OCI-LY1 (cell line): ENCODE data around the gene DAAM2.

ENCODE experiments used
- H2AFZ ChIP-seq: fragments of 200-600 bp; sonication (generic), shearing (Covaris generic); 2 replicates; pipeline ENCODE4 v1.6.0; 2014; ENCODE audit warnings: antibody characterized with exemption, mild to moderate bottlenecking, low read length
- H3F3A ChIP-seq: fragments of 200-600 bp; sonication (generic), shearing (Covaris generic); 2 replicates; pipeline ENCODE4 v1.6.0; 2014; ENCODE audit warnings: mild to moderate bottlenecking, antibody characterized with exemption, low read length, moderate library complexity; ENCODE audit not compliant: insufficient read depth
- H3K27ac ChIP-seq: fragments of 200-600 bp; sonication (generic); 2 replicates; pipeline ENCODE4 v1.5.1; 2014; ENCODE audit warnings: low read length, mixed run types, mild to moderate bottlenecking, low read depth; ENCODE audit not compliant: poor library complexity, severe bottlenecking
- H3K27me3 ChIP-seq: fragments of 200-600 bp; sonication (generic); 2 replicates; pipeline ENCODE4 v1.6.0; 2014; ENCODE audit warnings: antibody characterized with exemption, mild to moderate bottlenecking, low read length, moderate library complexity; ENCODE audit not compliant: insufficient read depth
- H3K36me3 ChIP-seq: fragments of 200-600 bp; sonication (generic); 2 replicates; pipeline ENCODE4 v1.6.1; 2014; ENCODE audit warnings: mild to moderate bottlenecking, antibody characterized with exemption, low read length, moderate library complexity, mixed read lengths; ENCODE audit not compliant: insufficient read depth
- H3K4me1 ChIP-seq: fragments of 200-600 bp; sonication (generic); 2 replicates; pipeline ENCODE4 v1.5.1; 2014; ENCODE audit warnings: mild to moderate bottlenecking, low read length, moderate library complexity; ENCODE audit not compliant: insufficient read depth, severe bottlenecking
- H3K4me2 ChIP-seq: fragments of 200-600 bp; sonication (generic), shearing (Covaris generic); 2 replicates; pipeline ENCODE4 v1.6.1; 2014; ENCODE audit warnings: low read length
- H3K4me3 ChIP-seq: fragments of 200-600 bp; sonication (generic); 2 replicates; pipeline ENCODE4 v1.5.1; 2014; ENCODE audit warnings: low read length, low read depth, mild to moderate bottlenecking, mixed read lengths; ENCODE audit not compliant: poor library complexity, severe bottlenecking
- H3K79me2 ChIP-seq: fragments of 200-600 bp; shearing (Covaris generic); 2 replicates; pipeline ENCODE4 v1.6.1; 2016; ENCODE audit warnings: mixed run types, low read length, mixed read lengths; ENCODE audit not compliant: insufficient read depth
- H3K9ac ChIP-seq: fragments of 200-600 bp; sonication (generic), shearing (Covaris generic); 2 replicates; pipeline ENCODE4 v1.6.1; 2014; ENCODE audit warnings: mild to moderate bottlenecking, low read length, mixed read lengths
- H3K9me2 ChIP-seq: fragments of 200-600 bp; sonication (generic), shearing (Covaris generic); 2 replicates; pipeline ENCODE4 v1.6.1; 2014; ENCODE audit warnings: low read depth, mild to moderate bottlenecking, low read length, mixed read lengths
- H3K9me3 ChIP-seq: fragments of 200-600 bp; shearing (Covaris generic); 2 replicates; pipeline ENCODE4 v1.6.1; 2014; ENCODE audit warnings: low read length, mixed read lengths
- H4K20me1 ChIP-seq: fragments of 200-600 bp; sonication (generic), shearing (Covaris generic); 2 replicates; pipeline ENCODE4 v1.6.0; 2016; ENCODE audit warnings: mild to moderate bottlenecking, low read length; ENCODE audit not compliant: insufficient read depth
- CTCF ChIP-seq: fragments of 200-600 bp; sonication (generic), shearing (Covaris generic); IDR thresholded peaks from 2 replicates; pipeline ENCODE4 v1.5.1; 2017; ENCODE audit warnings: mild to moderate bottlenecking, antibody characterized with exemption, low read length, moderate library complexity, mixed read lengths
- EZH2 ChIP-seq: fragments of 200-600 bp; sonication (generic), shearing (Covaris generic); IDR thresholded peaks from 2 replicates; pipeline ENCODE4 v1.8.0; 2017; ENCODE audit warnings: borderline replicate concordance, mixed run types, mild to moderate bottlenecking, antibody characterized with exemption, low read length, moderate library complexity, mixed read lengths

The DAAM2 gene

GRCh38 chr6:39800034-39801032, 8.2 kb downstream of the DAAM2 start:
- no peak overlapping the region for H3K9ac ChIP-seq
- no peaks in the 10 kb centered on the region for H3K27me3 ChIP-seq

GRCh38 chr6:39801456-39802251, 9.5 kb downstream of the DAAM2 start:
- Histone ChIP-seq H3K9ac (no peak overlapping the region), H3K9me3 (no peaks in the 10 kb centered on the region)

More at GRCh38 chr6:39800034-39801032, 8.2 kb downstream of the DAAM2 start:
- Histone ChIP-seq H3K27ac (no peak overlapping the region), H3K36me3 (no peaks in the 10 kb centered on the region), H2AFZ (no peak overlapping the region), H3K9me2 (no peaks in the 10 kb centered on the region), H3K79me2 (no peaks in the 10 kb centered on the region), H3F3A (no peaks in the 10 kb centered on the region), H3K4me3 (no peak overlapping the region), H3K9me3 (no peaks in the 10 kb centered on the region), H4K20me1 (no peaks in the 10 kb centered on the region), H3K4me1 (no peaks in the 10 kb centered on the region), H3K4me2 (no peak overlapping the region)
- no peak for TF ChIP-seq EZH2
- TF ChIP-seq CTCF = no peak

More at GRCh38 chr6:39801456-39802251, 9.5 kb downstream of the DAAM2 start:
- H2AFZ ChIP-seq = no peak overlapping the region
- H3K79me2 ChIP-seq = no peaks in the 10 kb centered on the region
- no peaks in the 10 kb centered on the region for H4K20me1 ChIP-seq
- no peak overlapping the region for H3K4me3 ChIP-seq
- no peaks in the 10 kb centered on the region for H3K9me2 ChIP-seq
- no peaks in the 10 kb centered on the region for H3F3A ChIP-seq
- H3K27ac ChIP-seq = no peak overlapping the region
- no peaks in the 10 kb centered on the region for H3K27me3 ChIP-seq
- no peaks in the 10 kb centered on the region for H3K4me1 ChIP-seq
- no peaks in the 10 kb centered on the region for H3K36me3 ChIP-seq
- TF ChIP-seq EZH2 (no peak), CTCF (no peak)
- H3K4me2 ChIP-seq = no peak overlapping the region
